ENCODE measurements around the gene PARN.
A peak's percentile ranks its signal among the peaks of the same experiment; 100 is the strongest.

Gene PARN

GRCh38 chr16:14530046-14530445 lies 100.0 kb downstream of the PARN start:
- DNase-seq (ENCODE audit: extremely low read depth in 1 of 2, low read depth in 1 of 2): no peak

- DNase-seq (ENCODE audit: extremely low read depth in 1 of 2, low read depth in 1 of 2): peak in 1 of 2 donors; percentile 4
Observed at GRCh38 chr16:14529010-14529669, 100.9 kb downstream of the PARN start.

- DNase-seq (ENCODE audit: extremely low read depth in 1 of 2, low read depth in 1 of 2): no peak
Observed at GRCh38 chr16:14528306-14528705, 101.8 kb downstream of the PARN start.

- no peak for DNase-seq (ENCODE audit: extremely low read depth in 1 of 2, low read depth in 1 of 2)
Observed at GRCh38 chr16:14527411-14528044, 102.5 kb downstream of the PARN start.

- DNase-seq (ENCODE audit: extremely low read depth in 1 of 2, low read depth in 1 of 2): no peak
Observed at GRCh38 chr16:14525596-14525995, 104.5 kb downstream of the PARN start.

- DNase-seq (ENCODE audit: extremely low read depth in 1 of 2, low read depth in 1 of 2): no peak
Observed at GRCh38 chr16:14524979-14525378, 105.1 kb downstream of the PARN start.

- no peak for DNase-seq (ENCODE audit: extremely low read depth in 1 of 2, low read depth in 1 of 2)
Observed at GRCh38 chr16:14523632-14524031, 106.4 kb downstream of the PARN start.

GRCh38 chr16:14522671-14523070 lies 107.4 kb downstream of the PARN start:
- DNase-seq (ENCODE audit: extremely low read depth in 1 of 2, low read depth in 1 of 2): no peak

GRCh38 chr16:14520753-14521152 lies 109.3 kb downstream of the PARN start:
- DNase-seq (ENCODE audit: extremely low read depth in 1 of 2, low read depth in 1 of 2): no peak

- DNase-seq (ENCODE audit: extremely low read depth in 1 of 2, low read depth in 1 of 2): no peak
Observed at GRCh38 chr16:14514967-14515366, 115.1 kb downstream of the PARN start.

- DNase-seq (ENCODE audit: extremely low read depth in 1 of 2, low read depth in 1 of 2): no peak
Observed at GRCh38 chr16:14513389-14514107, 116.5 kb downstream of the PARN start.

- no peak for DNase-seq (ENCODE audit: extremely low read depth in 1 of 2, low read depth in 1 of 2)
Observed at GRCh38 chr16:14511800-14512135, 118.3 kb downstream of the PARN start.

- DNase-seq (ENCODE audit: extremely low read depth in 1 of 2, low read depth in 1 of 2): no peak
Observed at GRCh38 chr16:14510939-14511799, 118.9 kb downstream of the PARN start.

- DNase-seq (ENCODE audit: extremely low read depth in 1 of 2, low read depth in 1 of 2): no peak
Observed at GRCh38 chr16:14510581-14510938, 119.5 kb downstream of the PARN start.

- DNase-seq (ENCODE audit: extremely low read depth in 1 of 2, low read depth in 1 of 2): no peak
Observed at GRCh38 chr16:14509675-14510132, 120.4 kb downstream of the PARN start.

GRCh38 chr16:14509055-14509454 lies 121.0 kb downstream of the PARN start:
- DNase-seq (ENCODE audit: extremely low read depth in 1 of 2, low read depth in 1 of 2): no peak

- no peak for DNase-seq (ENCODE audit: extremely low read depth in 1 of 2, low read depth in 1 of 2)
Observed at GRCh38 chr16:14505846-14506245, 124.2 kb downstream of the PARN start.

- DNase-seq (ENCODE audit: extremely low read depth in 1 of 2, low read depth in 1 of 2): no peak
Observed at GRCh38 chr16:14502932-14503741, 126.9 kb downstream of the PARN start.

- DNase-seq (ENCODE audit: extremely low read depth in 1 of 2, low read depth in 1 of 2): no peak
Observed at GRCh38 chr16:14502256-14502875, 127.7 kb downstream of the PARN start.

Data from stimulated activated CD8-positive, alpha-beta memory T cell treated with anti-CD3 and anti-CD28 coated beads, Interleukin-7, amount 100 ng/mL, for 48 hours (primary cell).